ENCODE data around the gene GBGT1. TPM values are rescaled to one million over a fixed set of nuclear protein-coding genes. Genes with fewer than 3 reads are reported as not detected.

GBGT1 gene
- total RNA-seq, 1 donor from 2014 or later: 98.4 TPM

DNA sequence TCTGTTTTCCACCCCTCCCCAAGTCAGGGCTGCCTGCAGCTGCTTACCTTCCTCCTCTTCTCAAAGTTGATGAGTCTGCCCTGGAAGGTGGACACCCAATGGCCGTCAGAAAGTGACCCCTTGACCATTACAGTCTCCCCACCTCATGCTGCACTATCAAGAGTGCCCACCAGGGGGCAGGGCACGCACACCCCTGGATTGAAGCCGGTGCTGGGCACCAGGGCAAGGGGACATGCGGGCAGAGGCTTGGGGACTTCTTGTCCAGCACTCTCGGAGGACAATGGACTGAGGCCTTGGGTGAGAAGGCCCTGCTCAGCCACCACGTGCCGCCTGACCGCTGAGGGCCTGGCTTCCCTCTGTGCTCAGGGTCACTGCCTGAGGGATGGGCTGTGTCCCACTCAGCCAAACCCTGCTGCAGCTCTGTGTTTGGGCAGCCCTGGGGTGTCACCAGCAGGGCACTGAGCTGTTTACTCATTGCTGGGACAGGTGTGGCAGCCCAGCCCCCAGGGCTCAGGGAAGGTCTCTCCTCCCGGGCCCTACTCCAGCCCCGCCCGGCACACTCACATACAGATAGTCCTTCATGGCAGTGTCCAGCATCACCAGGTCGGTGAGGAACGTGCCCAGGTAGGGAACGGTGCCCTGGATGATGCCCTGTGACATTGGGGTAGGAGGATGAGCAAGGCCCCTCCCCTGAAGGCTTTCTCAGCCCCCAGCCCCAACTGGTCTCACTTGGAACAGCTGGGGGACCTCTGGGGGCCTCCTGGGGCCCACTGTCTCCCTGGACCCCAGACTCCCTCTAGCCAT, 60.3 kb downstream of the GBGT1 start:
- peak; percentile 79 for DNase-seq (ENCODE audit: low spot score)
- TF ChIP-seq, protein P1, sequence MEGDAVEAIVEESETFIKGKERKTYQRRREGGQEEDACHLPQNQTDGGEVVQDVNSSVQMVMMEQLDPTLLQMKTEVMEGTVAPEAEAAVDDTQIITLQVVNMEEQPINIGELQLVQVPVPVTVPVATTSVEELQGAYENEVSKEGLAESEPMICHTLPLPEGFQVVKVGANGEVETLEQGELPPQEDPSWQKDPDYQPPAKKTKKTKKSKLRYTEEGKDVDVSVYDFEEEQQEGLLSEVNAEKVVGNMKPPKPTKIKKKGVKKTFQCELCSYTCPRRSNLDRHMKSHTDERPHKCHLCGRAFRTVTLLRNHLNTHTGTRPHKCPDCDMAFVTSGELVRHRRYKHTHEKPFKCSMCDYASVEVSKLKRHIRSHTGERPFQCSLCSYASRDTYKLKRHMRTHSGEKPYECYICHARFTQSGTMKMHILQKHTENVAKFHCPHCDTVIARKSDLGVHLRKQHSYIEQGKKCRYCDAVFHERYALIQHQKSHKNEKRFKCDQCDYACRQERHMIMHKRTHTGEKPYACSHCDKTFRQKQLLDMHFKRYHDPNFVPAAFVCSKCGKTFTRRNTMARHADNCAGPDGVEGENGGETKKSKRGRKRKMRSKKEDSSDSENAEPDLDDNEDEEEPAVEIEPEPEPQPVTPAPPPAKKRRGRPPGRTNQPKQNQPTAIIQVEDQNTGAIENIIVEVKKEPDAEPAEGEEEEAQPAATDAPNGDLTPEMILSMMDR (IDR thresholded peaks at IDR 0.05; ENCODE audit: unreplicated experiment): peak; percentile 97
- H3K4me1 Mint-ChIP-seq (ENCODE audit: unreplicated experiment): no peaks in the 10 kb centered on the region
- H3K4me3 Mint-ChIP-seq (ENCODE audit: unreplicated experiment): no peak overlapping the region
- peaks cover 40% of the 10 kb centered on the region for H3K36me3 Mint-ChIP-seq (ENCODE audit: low read depth, unreplicated experiment)
- H3K9me3 Mint-ChIP-seq (ENCODE audit: unreplicated experiment): no peaks in the 10 kb centered on the region
- peak overlapping the region; percentile 42 for H3K27ac Mint-ChIP-seq (ENCODE audit: unreplicated experiment)
- peaks cover 3% of the 10 kb centered on the region for H3K27me3 Mint-ChIP-seq (ENCODE audit: unreplicated experiment)

Other genes with a start within 250 kb of the GBGT1 start
- 65.3 TPM for gene TSC1, start 219.3 kb downstream of the GBGT1 start, total RNA-seq (ENCODE audit: unreplicated experiment)
- not detected for gene GFI1B, start 185.2 kb downstream of the GBGT1 start, total RNA-seq (ENCODE audit: unreplicated experiment)
- 71.7 TPM for gene GTF3C5, start 132.9 kb downstream of the GBGT1 start, total RNA-seq (ENCODE audit: unreplicated experiment)
- gene CEL, start 101.9 kb downstream of the GBGT1 start, total RNA-seq (ENCODE audit: unreplicated experiment): 4.2 TPM
- gene RALGDS, start 42.7 kb downstream of the GBGT1 start, total RNA-seq (ENCODE audit: unreplicated experiment): 80.6 TPM
- not detected for gene OBP2B, start 45.3 kb upstream of the GBGT1 start, total RNA-seq (ENCODE audit: unreplicated experiment)
- gene ABO, start 111.3 kb upstream of the GBGT1 start, total RNA-seq (ENCODE audit: unreplicated experiment): 1.4 TPM
- 21.7 TPM for gene SURF6, start 172.3 kb upstream of the GBGT1 start, total RNA-seq (ENCODE audit: unreplicated experiment)
- gene MED22, start 184.2 kb upstream of the GBGT1 start, total RNA-seq (ENCODE audit: unreplicated experiment): 32.9 TPM
- gene RPL7A, start 184.3 kb upstream of the GBGT1 start, total RNA-seq (ENCODE audit: unreplicated experiment): 2,006 TPM
- gene SURF1, start 192.6 kb upstream of the GBGT1 start, total RNA-seq (ENCODE audit: unreplicated experiment): 36.2 TPM
- 11.9 TPM for gene SURF2, start 192.6 kb upstream of the GBGT1 start, total RNA-seq (ENCODE audit: unreplicated experiment)
- gene SURF4, start 212.1 kb upstream of the GBGT1 start, total RNA-seq (ENCODE audit: unreplicated experiment): 169 TPM
- 0.64 TPM for gene STKLD1, start 212.5 kb upstream of the GBGT1 start, total RNA-seq (ENCODE audit: unreplicated experiment)

All from endothelial cell (in vitro differentiated cells).